ENCODE data around the gene MMP20. TPM values are rescaled to one million over a fixed set of nuclear protein-coding genes. Genes with fewer than 3 reads are reported as not detected.

Gene MMP20
- total and polyA plus RNA-seq, 2 of the 13 experiments (the other 11 are each of a cell fraction or from before 2014, with no cell fraction given), result 0.05 TPM; not detected in 1

GRCh38 chr11:102654761-102655160 lies 29.6 kb upstream of the MMP20 start:
- H3K79me2 ChIP-seq (ENCODE audit: insufficient read depth, low read length), result no peaks in the 10 kb centered on the region
- FAIRE-seq, result no peak
- no peak for DNase-seq (ENCODE audit: low spot score)
- intact Hi-C loops (cut with micrococcal nuclease; ENCODE audit: unreplicated experiment), result no loop called here
- no peaks in the 10 kb centered on the region for H4K20me1 ChIP-seq (ENCODE audit: insufficient read depth, low read length)
- ChIA-PET CTCF (ENCODE audit: low intra/inter-chr PET ratio, low total read pairs) (no interaction called here), POLR2A (no interaction called here)
- H2AFZ ChIP-seq (ENCODE audit: low read length), result no peak overlapping the region
- in situ Hi-C loops (cut with HindIII; ENCODE audit: extremely low pct_ligation_motif_present, low pct_unique_long_range_greater_than_20kb), result no loop called here
- no peaks in the 10 kb centered on the region for H3K4me1 ChIP-seq (ENCODE audit: insufficient read depth, low read length)
- WGBS (ENCODE audit: low lambda C conversion rate), result 64% methylated on average over 1 of the region's 1 CpG
- no TSS peak for BruUV-seq (replicated peaks)
- TF ChIP-seq ZNF12 (CRISPR knock-in tag; IDR thresholded peaks at IDR 0.05) (no peak), ONECUT2 (CRISPR knock-in tag; IDR thresholded peaks at IDR 0.05) (no peak), TCF7 (IDR thresholded peaks at IDR 0.05; ENCODE audit: low read depth) (no peak), HNRNPUL1 (IDR thresholded peaks at IDR 0.05; ENCODE audit: low read depth, low read length) (no peak), EHMT2 (IDR thresholded peaks at IDR 0.05; ENCODE audit: borderline replicate concordance, low read depth, low read length) (no peak), PATZ1 (CRISPR knock-in tag; IDR thresholded peaks at IDR 0.05) (no peak), JUN (CRISPR knock-in tag; IDR thresholded peaks at IDR 0.05) (no peak), ZNF563 (CRISPR knock-in tag; IDR thresholded peaks at IDR 0.05) (no peak), CAMTA2 (CRISPR knock-in tag; IDR thresholded peaks at IDR 0.05; ENCODE audit: borderline replicate concordance) (no peak), HDAC1 (CRISPR knock-in tag; IDR thresholded peaks at IDR 0.05) (no peak)
- no peak overlapping the region for H3K9ac ChIP-seq (ENCODE audit: insufficient read depth, low read depth, low read length)
- no peaks in the 10 kb centered on the region; a peak in 1 of 5 replicates for H3K27me3 ChIP-seq (ENCODE audit: control insufficient read depth in 1 of 2, insufficient read depth in 2 of 2, low read length in 2 of 2)
- no peaks in the 10 kb centered on the region for H3K36me3 ChIP-seq (replicated peaks in 1 of 2; ENCODE audit: control insufficient read depth in 1 of 2, insufficient read depth in 2 of 2, low read length in 2 of 2)
- H3K9me3 ChIP-seq (ENCODE audit: low read length), result peaks cover 7% of the 10 kb centered on the region
- ATAC-seq, result no peak
- H3K4me2 ChIP-seq (ENCODE audit: low read depth, low read length), result no peak overlapping the region
- no peak overlapping the region for H3K27ac ChIP-seq (ENCODE audit: extremely low read length, insufficient read depth, low read length)
- H3K4me3 ChIP-seq (replicated peaks in 1 of 3; ENCODE audit: insufficient read depth in 1 of 3, low read depth in 2 of 3, low read length in 3 of 3), result no peak overlapping the region

Data from HepG2 (cell line).